HepG2 (cell line): ENCODE measurements around the gene IQCK. TPM values are rescaled to one million over a fixed set of nuclear protein-coding genes. Genes with fewer than 3 reads are reported as not detected.
A peak's percentile ranks its signal among the peaks of the same experiment; 100 is the strongest.

Source experiments
- ATAC-seq: fragments of 200-7000 bp; cut with Tn5 transposase; 3 replicates; pipeline ENCODE4 v1.9.1; 2020; ENCODE audit warnings: mild to moderate bottlenecking, moderate library complexity
- BruUV-seq: library from RNA; stranded (reverse); fragments of 400-500 nt; replicated peaks from 2 replicates; lab custom pipeline; 2021; lab: Mats Ljungman, UMichigan
- CTCF ChIA-PET: fragments of 300-600 bp; formaldehyde crosslinking; extraction: SDS; loops from one replicate; lab custom pipeline; 2021; ENCODE audit warnings: low total read pairs, inconsistent platforms, low intra/inter-chr PET ratio; lab: Yijun Ruan, JAX
- POLR2A ChIA-PET: fragments of 350-600 bp; sonication (Branson Sonifier 250); formaldehyde crosslinking; loops from one replicate; lab custom pipeline; 2020; ENCODE audit warnings: antibody characterized with exemption, inconsistent platforms; lab: Yijun Ruan, JAX
- DNase-seq: peaks from one replicate; pipeline ENCODE4 v3.0.0-alpha.2; 2015; ENCODE audit warnings: low spot score
- FAIRE-seq: peaks from 3 replicates; lab custom pipeline; 2011; peaks lifted over from hg19 to GRCh38; lab: Jason Lieb, UNC
- H2AFZ ChIP-seq: one replicate; pipeline ENCODE4 v1.6.1; 2011; ENCODE audit warnings: low read length, inconsistent platforms
- H3K27ac ChIP-seq: fragments of 300-600 bp; 3 replicates; pipeline ENCODE4 v1.8.0; 2011; ENCODE audit warnings: mixed run types, mild to moderate bottlenecking, mixed read lengths, low read length, inconsistent platforms; ENCODE audit not compliant: insufficient read depth; ENCODE audit errors: extremely low read length
- H3K27me3 ChIP-seq, 2 experiments: fragments of 200-600 bp in 1 of 2; 2 replicates in 1 of 2; 3 replicates in 1 of 2; pipeline versions ENCODE4 v1.6.0 to v1.8.0; 2011; ENCODE audit warnings: low read length in 2 of 2, mild to moderate bottlenecking in 2 of 2, moderate library complexity in 2 of 2, inconsistent platforms in 1 of 2; ENCODE audit not compliant: insufficient read depth in 2 of 2, control insufficient read depth in 1 of 2
- H3K36me3 ChIP-seq, 2 experiments: fragments of 200-600 bp in 1 of 2; replicated peaks in 1 of 2; 2 replicates in 1 of 2; 3 replicates in 1 of 2; pipeline versions ENCODE4 v1.5.1 to v1.8.0; 2011; ENCODE audit warnings: low read length in 2 of 2, inconsistent platforms in 1 of 2; ENCODE audit not compliant: insufficient read depth in 2 of 2, control insufficient read depth in 1 of 2
- H3K4me1 ChIP-seq: 2 replicates; pipeline ENCODE4 v1.5.1; 2012; ENCODE audit warnings: low read length, inconsistent platforms; ENCODE audit not compliant: insufficient read depth
- H3K4me2 ChIP-seq: 2 replicates; pipeline ENCODE4 v1.6.0; 2011; ENCODE audit warnings: low read depth, low read length, inconsistent platforms
- H3K4me3 ChIP-seq, 3 experiments: fragments of 200-600 bp in 1 of 3; sonication (generic), shearing (Covaris generic) in 1 of 3; replicated peaks in 1 of 3; 2 replicates each; pipeline ENCODE4 v1.5.1; 2011 to 2016; ENCODE audit warnings: low read length in 3 of 3, inconsistent platforms in 2 of 3, low read depth in 2 of 3, mild to moderate bottlenecking in 2 of 3, control low read depth in 1 of 3, mixed read lengths in 1 of 3; ENCODE audit not compliant: insufficient read depth in 1 of 3
- H3K79me2 ChIP-seq: one replicate; pipeline ENCODE4 v1.6.1; 2011; ENCODE audit warnings: low read length, inconsistent platforms; ENCODE audit not compliant: insufficient read depth
- H3K9ac ChIP-seq: 2 replicates; pipeline ENCODE4 v1.6.0; 2011; ENCODE audit warnings: mild to moderate bottlenecking, low read depth, low read length, inconsistent platforms; ENCODE audit not compliant: insufficient read depth
- H3K9me3 ChIP-seq: 2 replicates; pipeline ENCODE4 v1.5.1; 2012; ENCODE audit warnings: mild to moderate bottlenecking, low read length
- H4K20me1 ChIP-seq: 2 replicates; pipeline ENCODE4 v1.6.0; 2011; ENCODE audit warnings: inconsistent platforms, mild to moderate bottlenecking, low read length, moderate library complexity; ENCODE audit not compliant: insufficient read depth
- HNRNPL ChIP-seq: fragments of 200-400 bp; formaldehyde crosslinking; IDR thresholded peaks from 2 replicates; pipeline ENCODE4 v1.6.1; 2017; ENCODE audit warnings: mild to moderate bottlenecking, low read depth, low read length
- KDM5B ChIP-seq: sonication (generic); formaldehyde crosslinking; IDR thresholded peaks from 2 replicates; pipeline ENCODE4 v1.4.0; 2020; ENCODE audit warnings: missing genetic modification reagents, mild to moderate bottlenecking, borderline replicate concordance
- MXI1 ChIP-seq: IDR thresholded peaks from 3 replicates; pipeline ENCODE4 v1.6.1; 2012; ENCODE audit warnings: low read depth, low read length, inconsistent platforms, borderline replicate concordance
- MZF1 ChIP-seq: sonication (generic); formaldehyde crosslinking; IDR thresholded peaks from 2 replicates; pipeline ENCODE4 v1.8.1; 2023; ENCODE audit warnings: mild to moderate bottlenecking, missing genetic modification reagents, borderline replicate concordance
- NCOR1 ChIP-seq: fragments of 200-600 bp; sonication (generic); IDR thresholded peaks from 2 replicates; pipeline ENCODE4 v1.7.0; 2017; ENCODE audit warnings: antibody characterized with exemption, low read length, borderline replicate concordance
- SALL2 ChIP-seq: sonication (generic); formaldehyde crosslinking; IDR thresholded peaks from 2 replicates; pipeline ENCODE4 v1.8.1; 2023; ENCODE audit warnings: mild to moderate bottlenecking, missing genetic modification reagents, inconsistent platforms
- TGIF2 ChIP-seq: IDR thresholded peaks from 2 replicates; pipeline ENCODE4 v1.6.1; 2016; ENCODE audit warnings: control low read depth, missing compliant biosample characterization
- ZBTB38 ChIP-seq: sonication (generic); formaldehyde crosslinking; IDR thresholded peaks from 2 replicates; pipeline ENCODE4 v1.5.1; 2020; ENCODE audit warnings: mild to moderate bottlenecking, missing genetic modification reagents
- ZEB1 ChIP-seq: IDR thresholded peaks from 2 replicates; pipeline ENCODE4 v1.6.1; 2012; ENCODE audit warnings: mild to moderate bottlenecking, low read depth, inconsistent platforms; ENCODE audit not compliant: insufficient replicate concordance
- ZNF563 ChIP-seq: sonication (generic); formaldehyde crosslinking; IDR thresholded peaks from 2 replicates; pipeline ENCODE4 v1.8.0; 2022; ENCODE audit warnings: mild to moderate bottlenecking, moderate library complexity, missing genetic modification reagents
- ZNF775 ChIP-seq: sonication (generic); formaldehyde crosslinking; IDR thresholded peaks from 2 replicates; pipeline ENCODE4 v1.4.0; 2020; ENCODE audit warnings: missing genetic modification reagents, mild to moderate bottlenecking, moderate library complexity, borderline replicate concordance
- WGBS: methylation state at CpG from one replicate; pipeline ENCODE4 v1.1.6; 2017; ENCODE audit warnings: low lambda C conversion rate; 5-methylcytosine and 5-hydroxymethylcytosine counted together
- in situ Hi-C: cut with HindIII; loops from 2 replicates; pipeline ENCODE4 v1.10.0; 2017; ENCODE audit warnings: low pct_unique_long_range_greater_than_20kb; ENCODE audit not compliant: extremely low pct_ligation_motif_present
- intact Hi-C: fragments of 100-400 bp; cut with micrococcal nuclease; formaldehyde crosslinking; loops from one replicate; pipeline ENCODE4 v1.10.0; 2022; ENCODE audit not compliant: unreplicated experiment
- polyA plus RNA-seq, 8 experiments: library from polyadenylated mRNA; depleted of rRNA in 3 of 8; stranded (reverse) in 7 of 8; unstranded in 1 of 8; fragments of >200 nt; fragmentation: Illumina TruSeq in 4 of 8; extraction: Trizol in 4 of 8; gene quantifications; 2 replicates each; pipeline versions ENCODE4 v1.2.1 to v1.2.3, GENCODE V29; 2011 to 2016; ENCODE audit warnings: low read depth in 4 of 8, missing spikeins in 1 of 8, mixed read lengths in 1 of 8; ENCODE audit not compliant: insufficient read depth in 1 of 8
- total RNA-seq, 5 experiments: library from RNA; depleted of rRNA; stranded (reverse); fragments of >200 nt; fragmentation: Illumina TruSeq; extraction: Trizol; gene quantifications; 2 replicates each; pipeline ENCODE4 v1.2.3, GENCODE V29; 2016; ENCODE audit warnings: low read depth in 1 of 5
- TF ChIP-seq, protein P1 (sequence below): sonication (generic); formaldehyde crosslinking; IDR thresholded peaks from 2 replicates; pipeline ENCODE4 v1.5.0; 2020; ENCODE audit warnings: missing genetic modification reagents, mild to moderate bottlenecking, borderline replicate concordance
- TF ChIP-seq, protein P2 (sequence below): sonication (generic); formaldehyde crosslinking; IDR thresholded peaks from 2 replicates; pipeline ENCODE4 v1.5.0; 2020; ENCODE audit warnings: mild to moderate bottlenecking, missing genetic modification reagents, borderline replicate concordance
- TF ChIP-seq, protein P3 (sequence below): sonication (generic); formaldehyde crosslinking; IDR thresholded peaks from 2 replicates; pipeline ENCODE4 v1.5.0; 2020; ENCODE audit warnings: missing genetic modification reagents
- TF ChIP-seq, protein P4 (sequence below): sonication (generic); formaldehyde crosslinking; IDR thresholded peaks from 2 replicates; pipeline ENCODE4 v1.4.0; 2020; ENCODE audit warnings: low read depth, mild to moderate bottlenecking, missing genetic modification reagents

The IQCK gene
- total and polyA plus RNA-seq, 2 of the 13 experiments (the other 11 are each of a cell fraction or from before 2014, with no cell fraction given): 5.1 to 7.3 TPM

DNA sequence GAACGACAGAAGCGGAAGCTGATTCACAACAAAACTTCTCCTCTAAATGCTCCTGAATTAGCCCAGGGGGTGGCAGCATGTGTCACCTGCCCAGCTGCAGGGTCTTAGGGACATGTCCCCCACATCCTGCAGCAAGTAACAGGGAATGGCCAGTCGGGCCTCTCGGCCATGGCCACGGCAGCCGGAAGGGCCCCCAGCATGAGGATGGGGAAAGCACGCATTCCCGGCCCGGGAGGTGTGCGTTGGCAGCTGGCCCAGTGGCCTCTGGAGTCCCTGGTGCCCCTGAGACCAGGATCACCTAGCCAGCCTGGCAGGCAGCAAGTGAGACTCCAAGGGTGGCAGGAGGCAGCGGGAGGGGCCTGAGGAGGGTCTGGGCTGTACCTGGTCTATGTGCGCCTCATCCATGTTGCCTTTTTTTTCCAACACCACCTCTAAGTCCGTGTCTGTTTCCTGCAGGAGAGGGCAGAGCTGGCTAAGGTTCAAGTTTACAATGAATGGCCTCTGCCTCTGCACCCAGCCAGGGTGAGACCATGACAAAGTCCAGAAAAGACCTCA, 7.0 kb upstream of the IQCK start:
- Histone ChIP-seq H3K9ac (0 out of 2 replicates have a peak overlapping the region, but pooled peaks have one; percentile 13), H3K27ac (peak overlapping the region; percentile 47), H3K36me3 (peaks cover 45 to 59% of the 10 kb centered on the region in 2 experiments), H3K27me3 (no peaks in the 10 kb centered on the region), H2AFZ (no peak overlapping the region), H4K20me1 (peaks cover 4% of the 10 kb centered on the region), H3K4me1 (peaks cover 29% of the 10 kb centered on the region), H3K9me3 (no peaks in the 10 kb centered on the region), H3K4me2 (peak overlapping the region; percentile 51), H3K4me3 (no peak overlapping the region), H3K79me2 (peaks cover 12% of the 10 kb centered on the region)
- DNase-seq (no peak), FAIRE-seq (peak; percentile 63), ATAC-seq (peak; percentile 74)
- WGBS: 73% methylated on average over 9 of the region's 13 CpGs
- intact Hi-C loops: no loop called here
- BruUV-seq: no TSS peak
- in situ Hi-C loops: no loop called here
- ChIA-PET POLR2A (interaction anchor here (1.5 kb wide), 1 partner anchor 22 kb away, joined by 3 read pairs; no protein-coding TSS in a partner anchor), CTCF (no interaction called here)
- TF ChIP-seq, protein P1, sequence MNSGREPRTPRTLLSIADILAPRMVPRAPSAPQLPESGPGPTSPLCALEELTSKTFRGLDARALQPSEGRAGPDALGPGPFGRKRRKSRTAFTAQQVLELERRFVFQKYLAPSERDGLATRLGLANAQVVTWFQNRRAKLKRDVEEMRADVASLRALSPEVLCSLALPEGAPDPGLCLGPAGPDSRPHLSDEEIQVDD (CRISPR knock-in tag): 0 out of 2 replicates have a peak, but pooled peaks have one; percentile 18
- TF ChIP-seq, protein P2, sequence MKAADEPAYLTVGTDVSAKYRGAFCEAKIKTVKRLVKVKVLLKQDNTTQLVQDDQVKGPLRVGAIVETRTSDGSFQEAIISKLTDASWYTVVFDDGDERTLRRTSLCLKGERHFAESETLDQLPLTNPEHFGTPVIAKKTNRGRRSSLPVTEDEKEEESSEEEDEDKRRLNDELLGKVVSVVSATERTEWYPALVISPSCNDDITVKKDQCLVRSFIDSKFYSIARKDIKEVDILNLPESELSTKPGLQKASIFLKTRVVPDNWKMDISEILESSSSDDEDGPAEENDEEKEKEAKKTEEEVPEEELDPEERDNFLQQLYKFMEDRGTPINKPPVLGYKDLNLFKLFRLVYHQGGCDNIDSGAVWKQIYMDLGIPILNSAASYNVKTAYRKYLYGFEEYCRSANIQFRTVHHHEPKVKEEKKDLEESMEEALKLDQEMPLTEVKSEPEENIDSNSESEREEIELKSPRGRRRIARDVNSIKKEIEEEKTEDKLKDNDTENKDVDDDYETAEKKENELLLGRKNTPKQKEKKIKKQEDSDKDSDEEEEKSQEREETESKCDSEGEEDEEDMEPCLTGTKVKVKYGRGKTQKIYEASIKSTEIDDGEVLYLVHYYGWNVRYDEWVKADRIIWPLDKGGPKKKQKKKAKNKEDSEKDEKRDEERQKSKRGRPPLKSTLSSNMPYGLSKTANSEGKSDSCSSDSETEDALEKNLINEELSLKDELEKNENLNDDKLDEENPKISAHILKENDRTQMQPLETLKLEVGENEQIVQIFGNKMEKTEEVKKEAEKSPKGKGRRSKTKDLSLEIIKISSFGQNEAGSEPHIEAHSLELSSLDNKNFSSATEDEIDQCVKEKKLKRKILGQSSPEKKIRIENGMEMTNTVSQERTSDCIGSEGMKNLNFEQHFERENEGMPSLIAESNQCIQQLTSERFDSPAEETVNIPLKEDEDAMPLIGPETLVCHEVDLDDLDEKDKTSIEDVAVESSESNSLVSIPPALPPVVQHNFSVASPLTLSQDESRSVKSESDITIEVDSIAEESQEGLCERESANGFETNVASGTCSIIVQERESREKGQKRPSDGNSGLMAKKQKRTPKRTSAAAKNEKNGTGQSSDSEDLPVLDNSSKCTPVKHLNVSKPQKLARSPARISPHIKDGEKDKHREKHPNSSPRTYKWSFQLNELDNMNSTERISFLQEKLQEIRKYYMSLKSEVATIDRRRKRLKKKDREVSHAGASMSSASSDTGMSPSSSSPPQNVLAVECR (CRISPR knock-in tag): peak; percentile 22; the same call in 1 of the 2 replicates
- 0 out of 2 replicates have a peak, but pooled peaks have one; percentile 20 for TF ChIP-seq KDM5B (CRISPR knock-in tag)
- TF ChIP-seq ZNF563: no peak
- peak; percentile 13; the same call in 1 of the 3 replicates for TF ChIP-seq MXI1
- peak; percentile 96 for TF ChIP-seq HNRNPL
- TF ChIP-seq, protein P3, sequence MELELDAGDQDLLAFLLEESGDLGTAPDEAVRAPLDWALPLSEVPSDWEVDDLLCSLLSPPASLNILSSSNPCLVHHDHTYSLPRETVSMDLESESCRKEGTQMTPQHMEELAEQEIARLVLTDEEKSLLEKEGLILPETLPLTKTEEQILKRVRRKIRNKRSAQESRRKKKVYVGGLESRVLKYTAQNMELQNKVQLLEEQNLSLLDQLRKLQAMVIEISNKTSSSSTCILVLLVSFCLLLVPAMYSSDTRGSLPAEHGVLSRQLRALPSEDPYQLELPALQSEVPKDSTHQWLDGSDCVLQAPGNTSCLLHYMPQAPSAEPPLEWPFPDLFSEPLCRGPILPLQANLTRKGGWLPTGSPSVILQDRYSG: no peak
- no peak for TF ChIP-seq ZEB1
- TF ChIP-seq ZBTB38 (CRISPR knock-in tag): 0 out of 2 replicates have a peak, but pooled peaks have one; percentile 50
- TF ChIP-seq NCOR1: 0 out of 2 replicates have a peak, but pooled peaks have one; percentile 50
- TF ChIP-seq SALL2 (CRISPR knock-in tag): no peak
- TF ChIP-seq ZNF775 (CRISPR knock-in tag): no peak
- TF ChIP-seq, protein P4, sequence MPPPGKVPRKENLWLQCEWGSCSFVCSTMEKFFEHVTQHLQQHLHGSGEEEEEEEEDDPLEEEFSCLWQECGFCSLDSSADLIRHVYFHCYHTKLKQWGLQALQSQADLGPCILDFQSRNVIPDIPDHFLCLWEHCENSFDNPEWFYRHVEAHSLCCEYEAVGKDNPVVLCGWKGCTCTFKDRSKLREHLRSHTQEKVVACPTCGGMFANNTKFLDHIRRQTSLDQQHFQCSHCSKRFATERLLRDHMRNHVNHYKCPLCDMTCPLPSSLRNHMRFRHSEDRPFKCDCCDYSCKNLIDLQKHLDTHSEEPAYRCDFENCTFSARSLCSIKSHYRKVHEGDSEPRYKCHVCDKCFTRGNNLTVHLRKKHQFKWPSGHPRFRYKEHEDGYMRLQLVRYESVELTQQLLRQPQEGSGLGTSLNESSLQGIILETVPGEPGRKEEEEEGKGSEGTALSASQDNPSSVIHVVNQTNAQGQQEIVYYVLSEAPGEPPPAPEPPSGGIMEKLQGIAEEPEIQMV: 0 out of 2 replicates have a peak, but pooled peaks have one; percentile 19
- TF ChIP-seq TGIF2 (CRISPR knock-in tag): no peak
- 0 out of 2 replicates have a peak, but pooled peaks have one; percentile 42 for TF ChIP-seq MZF1
